ENCODE data around the gene SORBS1.

Gene SORBS1

GRCh38 chr10:95456516-95456915, 104.7 kb downstream of the SORBS1 start:
- DNase-seq = no peak

DNA sequence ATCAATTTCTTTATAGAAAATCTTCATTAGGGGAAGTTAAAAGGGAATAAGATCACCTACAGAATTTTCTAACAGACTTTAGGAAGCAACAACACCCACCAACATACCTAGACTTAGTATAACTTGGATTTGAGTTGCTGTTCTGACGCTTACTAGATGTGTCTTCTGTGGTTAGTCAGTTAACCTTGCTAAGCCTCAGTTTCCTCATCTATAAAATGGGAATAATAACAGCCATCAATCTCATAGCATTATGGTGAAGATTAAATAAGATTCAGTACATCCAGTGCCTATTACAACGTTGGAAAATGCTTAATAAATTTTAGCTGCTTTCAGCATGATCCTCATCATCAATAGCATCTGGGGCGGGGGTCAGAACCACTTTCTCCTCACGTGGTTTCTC, 106.2 kb downstream of the SORBS1 start:
- no peak for DNase-seq

- DNase-seq = no peak
These were observed 106.8 kb downstream of the SORBS1 start for GRCh38 chr10:95454356-95454755.

- DNase-seq = no peak
These were observed 109.3 kb downstream of the SORBS1 start for GRCh38 chr10:95451568-95452524.

DNA sequence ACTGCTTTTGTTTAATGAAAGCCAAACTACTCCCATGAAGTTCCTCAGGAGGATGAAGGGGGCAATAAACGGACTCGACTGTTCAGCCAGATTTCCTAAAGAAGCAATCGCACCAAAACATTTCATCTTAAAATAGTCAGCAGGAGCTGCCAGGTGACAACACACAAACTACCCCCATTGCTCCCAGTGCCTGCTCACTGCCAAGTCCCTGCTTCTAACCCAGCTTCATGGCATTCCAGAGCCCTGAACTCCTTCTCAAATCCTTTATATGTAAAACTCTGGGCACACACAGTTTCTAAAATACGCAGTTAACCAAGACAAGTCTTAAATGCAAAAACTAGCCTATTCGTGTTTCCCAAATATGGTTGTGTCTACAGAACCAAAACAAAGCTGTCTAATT, 110.0 kb downstream of the SORBS1 start:
- DNase-seq = no peak

DNA sequence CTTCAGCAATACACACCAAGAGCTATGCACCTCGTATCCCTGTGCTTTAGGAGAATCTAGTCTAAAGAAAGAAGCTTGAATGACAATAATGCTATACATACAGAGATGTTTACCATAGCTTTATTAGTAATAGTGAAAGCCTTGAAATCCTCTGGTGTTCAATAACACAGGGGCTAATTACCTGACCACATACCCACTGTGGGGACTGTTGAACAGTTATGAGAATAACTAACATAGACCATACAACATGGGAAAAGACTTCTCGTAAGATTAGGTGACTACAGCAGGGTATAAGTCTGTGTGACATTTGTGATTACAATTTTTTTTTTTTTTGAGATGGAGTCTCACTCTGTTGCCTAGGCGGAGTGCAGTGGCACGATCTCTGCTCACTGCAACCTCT, 111.0 kb downstream of the SORBS1 start:
- DNase-seq = no peak

- DNase-seq = no peak
These were observed 113.5 kb downstream of the SORBS1 start for GRCh38 chr10:95447685-95448084.

DNA sequence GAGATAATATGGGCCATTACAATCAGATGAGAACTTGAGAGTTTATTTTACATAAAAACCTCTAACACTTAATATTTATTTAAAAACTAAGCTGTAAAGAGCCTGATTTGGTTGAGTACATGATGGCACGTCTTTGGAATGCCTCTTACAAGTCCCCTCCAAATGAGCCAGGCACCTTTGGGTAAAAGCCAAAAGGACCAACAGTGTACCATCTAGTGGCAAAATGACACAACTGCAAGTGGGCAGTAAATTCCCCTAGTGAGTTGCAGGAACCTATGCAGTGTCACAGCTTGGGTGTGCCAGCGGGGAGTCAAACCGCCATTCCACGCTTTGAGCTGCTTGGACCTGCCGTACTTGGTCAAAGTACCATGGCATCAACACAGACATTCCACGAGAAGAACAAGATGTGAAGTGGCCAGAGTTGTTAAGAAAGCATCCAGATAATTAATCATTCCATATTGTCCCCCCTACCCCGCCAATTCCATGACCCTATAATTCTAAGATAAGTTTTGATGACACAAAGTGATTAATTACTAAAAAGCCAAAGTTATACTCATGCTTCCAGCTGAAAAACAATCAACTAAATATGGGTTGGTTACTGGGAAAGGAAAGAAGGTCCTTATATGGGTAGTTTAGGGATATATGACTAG, 115.2 kb downstream of the SORBS1 start:
- DNase-seq = peak; percentile 79

GRCh38 chr10:95445223-95445836, 115.8 kb downstream of the SORBS1 start:
- no peak for DNase-seq

DNA sequence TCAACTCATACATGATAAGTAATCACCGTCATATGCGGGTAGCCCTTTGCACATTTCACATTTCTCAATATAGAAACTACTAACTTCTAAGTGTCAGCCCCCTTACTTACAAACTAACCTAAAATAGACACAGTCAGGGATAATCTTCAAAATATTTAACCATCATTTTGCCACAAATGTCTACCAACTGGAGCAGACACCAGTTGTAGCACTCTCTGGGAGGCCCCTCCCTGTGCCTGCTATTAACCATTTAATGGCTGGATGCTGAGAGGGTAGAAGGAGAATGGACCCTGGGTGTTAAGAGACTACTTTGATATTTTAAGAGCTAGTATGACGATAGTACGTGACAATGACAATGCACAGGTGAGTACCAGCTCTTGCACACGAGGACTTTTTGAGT, 116.4 kb downstream of the SORBS1 start:
- no peak for DNase-seq

- no peak for DNase-seq
These were observed 117.5 kb downstream of the SORBS1 start for GRCh38 chr10:95443636-95444035.

GRCh38 chr10:95442341-95442740, 118.8 kb downstream of the SORBS1 start:
- no peak for DNase-seq

DNA sequence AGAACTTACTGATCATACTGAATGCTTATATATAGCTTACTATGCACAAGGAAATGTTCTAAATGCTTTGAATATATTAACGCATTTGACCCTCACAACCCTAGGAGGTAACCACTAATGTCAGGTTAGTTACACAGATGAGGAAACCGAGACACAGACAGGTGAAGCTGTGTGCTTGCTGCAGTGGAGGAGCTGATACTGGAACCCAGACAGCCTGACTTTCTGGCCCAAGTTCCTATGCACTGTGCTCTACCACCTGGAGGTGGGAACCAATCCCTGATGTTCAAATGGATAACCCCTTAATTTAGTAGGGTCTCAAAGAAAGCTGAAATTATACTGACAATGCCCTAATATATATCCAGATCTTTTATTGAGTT, 119.6 kb downstream of the SORBS1 start:
- no peak for DNase-seq

GRCh38 chr10:95440756-95441546, 120.2 kb downstream of the SORBS1 start:
- no peak for DNase-seq

DNA sequence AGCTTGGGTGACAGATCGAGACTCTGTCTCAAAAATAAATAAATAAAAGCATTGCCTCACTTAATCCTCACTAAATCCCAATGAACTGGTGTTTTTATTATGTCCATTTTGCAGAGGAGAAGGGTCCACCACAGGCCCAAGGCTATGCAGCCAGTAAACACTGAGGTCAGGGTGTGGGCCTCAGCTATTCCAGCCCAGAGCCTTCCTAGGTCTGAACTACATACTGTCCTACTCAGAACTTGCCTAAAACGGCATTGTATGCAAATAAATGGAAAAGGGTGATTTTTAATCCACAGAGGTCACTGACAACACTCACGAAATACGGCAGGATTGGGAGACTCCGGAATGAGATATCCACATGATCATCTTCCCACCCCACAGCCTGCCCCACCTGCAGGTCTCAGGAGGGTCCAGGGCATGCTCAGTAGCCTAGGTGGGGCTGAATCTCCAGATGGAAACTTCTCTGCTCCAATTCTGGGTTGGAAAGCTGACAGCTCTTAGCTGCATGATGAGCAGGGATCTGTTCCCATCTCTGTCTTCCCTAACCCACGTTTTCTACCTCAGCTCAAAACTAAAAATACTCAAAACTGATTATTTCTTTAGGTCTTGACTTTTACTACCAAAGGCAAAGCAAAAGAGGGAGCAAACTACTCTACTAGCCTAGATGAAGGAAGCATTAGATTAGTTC, 121.0 kb downstream of the SORBS1 start:
- no peak for DNase-seq

- no peak for DNase-seq
These were observed 122.4 kb downstream of the SORBS1 start for GRCh38 chr10:95438781-95439180.

GRCh38 chr10:95437669-95438068, 123.5 kb downstream of the SORBS1 start:
- DNase-seq = no peak

- no peak for DNase-seq
These were observed 125.5 kb downstream of the SORBS1 start for GRCh38 chr10:95435548-95436279.

DNA sequence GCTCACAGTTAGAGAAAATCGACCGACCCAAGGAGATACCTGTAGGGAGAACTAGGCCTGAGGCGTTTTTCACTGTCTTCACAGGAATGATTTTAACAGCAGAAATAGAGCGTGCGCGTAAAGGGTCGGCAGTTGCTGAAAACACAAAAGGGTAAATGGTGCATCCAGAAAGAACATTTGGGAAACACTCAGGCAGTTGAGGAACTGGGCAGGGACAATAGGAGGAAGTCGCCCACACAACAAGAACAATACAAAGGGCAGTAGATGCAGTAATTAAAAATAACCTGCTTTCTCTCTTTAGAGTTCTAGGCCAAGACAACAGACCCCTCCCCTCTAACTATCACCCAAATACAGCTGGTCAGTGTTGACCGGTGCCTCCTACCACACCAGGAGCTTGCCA, 126.6 kb downstream of the SORBS1 start:
- DNase-seq = no peak

DNA sequence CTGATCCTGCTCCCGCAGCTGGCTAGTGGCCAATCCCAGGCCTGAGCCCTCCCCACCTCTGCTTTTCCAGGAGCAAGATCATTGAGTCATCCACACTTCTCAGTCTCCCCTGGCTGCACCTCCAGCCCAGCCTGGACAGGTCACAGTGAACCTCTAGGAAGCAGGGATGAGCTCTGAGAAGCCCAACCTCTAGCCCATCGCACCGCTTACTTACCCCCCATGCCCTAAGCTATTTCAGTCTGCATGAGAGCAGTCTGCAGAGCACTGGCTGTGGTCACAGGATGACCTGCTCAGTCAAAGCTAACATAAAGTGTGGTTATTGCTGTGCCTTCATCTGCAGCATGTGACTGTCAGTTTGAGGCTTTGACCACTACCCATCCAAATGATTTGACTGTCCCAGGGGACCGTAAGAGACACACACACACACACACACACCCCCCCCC, 129.2 kb downstream of the SORBS1 start:
- no peak for DNase-seq

DNA sequence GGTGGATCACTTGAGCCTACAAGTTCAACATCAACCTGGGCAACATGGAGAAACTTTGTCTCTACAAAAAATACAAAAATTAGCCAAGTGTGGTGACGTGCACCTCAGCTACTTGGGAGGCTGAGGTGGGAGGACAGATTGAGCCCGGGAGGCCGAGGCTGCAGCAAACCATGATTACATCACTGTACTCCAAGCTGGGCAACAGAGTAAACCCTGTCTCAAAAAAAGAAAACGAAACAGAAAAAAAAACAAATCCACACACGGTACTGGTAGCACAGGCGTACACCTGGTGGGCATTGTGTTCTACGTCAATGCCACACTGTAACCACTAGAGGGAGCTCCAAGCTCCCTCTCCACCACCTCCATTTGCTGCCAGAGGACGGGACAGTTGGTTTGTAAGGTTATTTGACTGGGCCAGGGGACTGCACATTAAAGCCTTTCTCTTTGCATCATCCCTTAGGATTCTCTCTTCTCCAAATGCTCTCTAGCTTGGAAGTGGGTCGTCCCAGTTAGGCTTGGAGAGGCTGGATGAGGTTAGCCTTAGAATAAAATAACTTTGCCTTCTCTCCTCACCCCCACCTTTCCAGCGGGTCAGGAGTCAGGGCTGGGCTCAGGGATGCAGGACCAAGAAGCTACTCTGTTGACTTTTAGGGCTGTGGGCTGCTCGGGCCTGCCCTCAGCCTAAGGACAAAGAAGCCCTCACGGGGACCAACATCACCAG, 130.8 kb downstream of the SORBS1 start:
- DNase-seq = peak; percentile 73
